Astrocyte (in vitro differentiated cells and primary cell): ENCODE results near the gene EBF4. TPM values are rescaled to one million over a fixed set of nuclear protein-coding genes. Genes with fewer than 3 reads are reported as not detected.

Source experiments
- DNase-seq: peaks from one replicate; pipeline ENCODE4 v3.0.0-alpha.2; 2010; ENCODE audit warnings: low read depth
- FAIRE-seq: peaks from 2 replicates; lab custom pipeline; 2011; peaks lifted over from hg19 to GRCh38; lab: Jason Lieb, UNC
- H2AFZ ChIP-seq: 2 replicates; pipeline ENCODE4 v1.6.0; 2012; ENCODE audit warnings: low read depth, low read length, inconsistent platforms
- H3K27ac ChIP-seq: 2 replicates; pipeline ENCODE4 v1.5.1; 2011; ENCODE audit warnings: low read depth, low read length, inconsistent platforms
- H3K27me3 ChIP-seq: 2 replicates; pipeline ENCODE4 v1.6.0; 2011; ENCODE audit warnings: low read length, inconsistent platforms; ENCODE audit not compliant: insufficient read depth
- H3K36me3 ChIP-seq: 2 replicates; pipeline ENCODE4 v1.5.1; 2011; ENCODE audit warnings: low read length, inconsistent platforms; ENCODE audit not compliant: insufficient read depth
- H3K4me1 ChIP-seq: 2 replicates; pipeline ENCODE4 v1.5.1; 2011; ENCODE audit warnings: low read length, inconsistent platforms; ENCODE audit not compliant: insufficient read depth
- H3K4me2 ChIP-seq: 2 replicates; pipeline ENCODE4 v1.6.0; 2012; ENCODE audit warnings: low read length, inconsistent platforms
- H3K4me3 ChIP-seq: 2 replicates; pipeline ENCODE4 v1.5.1; 2011; ENCODE audit warnings: low read depth, mild to moderate bottlenecking, low read length, inconsistent platforms; ENCODE audit not compliant: insufficient read depth
- H3K79me2 ChIP-seq: 2 replicates; pipeline ENCODE4 v1.6.0; 2012; ENCODE audit warnings: mild to moderate bottlenecking, low read length, inconsistent platforms; ENCODE audit not compliant: insufficient read depth
- H3K9ac ChIP-seq: 2 replicates; pipeline ENCODE4 v1.6.0; 2012; ENCODE audit warnings: mild to moderate bottlenecking, low read length, inconsistent platforms
- H3K9me3 ChIP-seq: 2 replicates; pipeline ENCODE4 v1.5.1; 2012; ENCODE audit warnings: low read depth, mild to moderate bottlenecking, low read length, inconsistent platforms; ENCODE audit not compliant: insufficient read depth
- H4K20me1 ChIP-seq: 2 replicates; pipeline ENCODE4 v1.6.0; 2012; ENCODE audit warnings: low read length, inconsistent platforms; ENCODE audit not compliant: insufficient read depth
- H3K27ac Mint-ChIP-seq: one replicate; pipeline ENCODE4 v1.8.0; 2021; ENCODE audit warnings: mild to moderate bottlenecking, mixed read lengths; ENCODE audit not compliant: unreplicated experiment
- H3K27me3 Mint-ChIP-seq: one replicate; pipeline ENCODE4 v1.8.0; 2021; ENCODE audit warnings: low read depth, mixed read lengths; ENCODE audit not compliant: unreplicated experiment
- H3K36me3 Mint-ChIP-seq: one replicate; pipeline ENCODE4 v1.8.0; 2021; ENCODE audit warnings: low read depth, mixed read lengths; ENCODE audit not compliant: unreplicated experiment
- H3K4me1 Mint-ChIP-seq: one replicate; pipeline ENCODE4 v1.8.0; 2021; ENCODE audit warnings: low read depth, mixed read lengths; ENCODE audit not compliant: unreplicated experiment
- H3K4me3 Mint-ChIP-seq: one replicate; pipeline ENCODE4 v1.8.0; 2021; ENCODE audit warnings: mild to moderate bottlenecking, moderate library complexity, mixed read lengths; ENCODE audit not compliant: unreplicated experiment
- H3K9me3 Mint-ChIP-seq: one replicate; pipeline ENCODE4 v1.8.0; 2021; ENCODE audit warnings: mild to moderate bottlenecking, mixed read lengths; ENCODE audit not compliant: unreplicated experiment
- EZH2 ChIP-seq: IDR thresholded peaks from 2 replicates; pipeline ENCODE4 v1.6.1; 2012; ENCODE audit warnings: mild to moderate bottlenecking, low read length, inconsistent platforms; ENCODE audit not compliant: insufficient read depth
- total RNA-seq: library from RNA; stranded (reverse); gene quantifications from 2 replicates; pipeline ENCODE4 v1.2.1, GENCODE V29; 2021
- TF ChIP-seq, protein P1 (sequence below): IDR thresholded peaks from 2 replicates; pipeline ENCODE4 v1.5.1; 2011; ENCODE audit warnings: low read depth, mild to moderate bottlenecking, inconsistent platforms, low read length, moderate library complexity; ENCODE audit not compliant: insufficient read depth

The EBF4 gene
- total RNA-seq, 1 donor from 2014 or later: 2.3 TPM

DNA sequence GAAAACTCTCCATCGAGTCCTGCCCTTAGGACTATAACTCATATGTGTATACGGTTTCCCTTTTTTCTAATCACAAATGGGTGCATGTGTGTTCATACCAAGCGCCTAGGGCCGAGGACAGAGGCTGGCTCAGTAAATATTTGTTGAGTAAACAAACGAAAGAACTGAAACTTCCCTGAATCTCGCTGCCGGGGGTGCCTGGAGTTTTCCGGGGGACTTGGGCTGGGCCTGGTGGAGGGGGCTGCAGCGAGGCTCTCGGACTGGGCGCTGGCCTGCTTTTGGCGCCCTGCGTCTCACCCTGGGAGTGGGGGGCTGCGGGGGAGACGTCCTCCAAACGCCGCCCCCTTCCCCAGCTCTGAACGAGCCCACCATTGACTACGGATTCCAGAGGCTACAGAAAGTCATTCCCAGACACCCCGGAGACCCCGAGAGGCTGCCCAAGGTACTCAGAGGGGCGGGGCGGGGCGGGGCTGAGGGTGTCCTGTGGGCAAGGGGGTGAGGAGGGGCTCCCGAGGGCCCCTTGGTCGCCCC lies 58.8 kb downstream of the EBF4 start:
- peaks cover 15% of the 10 kb centered on the region for H3K4me1 ChIP-seq
- Mint-ChIP-seq H3K27me3 (peaks cover 79% of the 10 kb centered on the region), H3K4me1 (peaks cover 4% of the 10 kb centered on the region), H3K27ac (no peak overlapping the region), H3K4me3 (peak overlapping the region; percentile 34), H3K36me3 (no peaks in the 10 kb centered on the region), H3K9me3 (no peaks in the 10 kb centered on the region)
- FAIRE-seq (no peak), DNase-seq (no peak)
- H4K20me1 ChIP-seq: peaks cover 3% of the 10 kb centered on the region
- no peak for TF ChIP-seq EZH2
- TF ChIP-seq, protein P1, sequence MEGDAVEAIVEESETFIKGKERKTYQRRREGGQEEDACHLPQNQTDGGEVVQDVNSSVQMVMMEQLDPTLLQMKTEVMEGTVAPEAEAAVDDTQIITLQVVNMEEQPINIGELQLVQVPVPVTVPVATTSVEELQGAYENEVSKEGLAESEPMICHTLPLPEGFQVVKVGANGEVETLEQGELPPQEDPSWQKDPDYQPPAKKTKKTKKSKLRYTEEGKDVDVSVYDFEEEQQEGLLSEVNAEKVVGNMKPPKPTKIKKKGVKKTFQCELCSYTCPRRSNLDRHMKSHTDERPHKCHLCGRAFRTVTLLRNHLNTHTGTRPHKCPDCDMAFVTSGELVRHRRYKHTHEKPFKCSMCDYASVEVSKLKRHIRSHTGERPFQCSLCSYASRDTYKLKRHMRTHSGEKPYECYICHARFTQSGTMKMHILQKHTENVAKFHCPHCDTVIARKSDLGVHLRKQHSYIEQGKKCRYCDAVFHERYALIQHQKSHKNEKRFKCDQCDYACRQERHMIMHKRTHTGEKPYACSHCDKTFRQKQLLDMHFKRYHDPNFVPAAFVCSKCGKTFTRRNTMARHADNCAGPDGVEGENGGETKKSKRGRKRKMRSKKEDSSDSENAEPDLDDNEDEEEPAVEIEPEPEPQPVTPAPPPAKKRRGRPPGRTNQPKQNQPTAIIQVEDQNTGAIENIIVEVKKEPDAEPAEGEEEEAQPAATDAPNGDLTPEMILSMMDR: no peak
- no peak overlapping the region for H3K9ac ChIP-seq
- peaks cover 68% of the 10 kb centered on the region for H3K27me3 ChIP-seq
- no peak overlapping the region for H3K4me3 ChIP-seq
- H3K9me3 ChIP-seq: no peaks in the 10 kb centered on the region
- peak overlapping the region; percentile 73 for H3K4me2 ChIP-seq
- no peaks in the 10 kb centered on the region for H3K79me2 ChIP-seq
- no peak overlapping the region for H3K27ac ChIP-seq
- no peaks in the 10 kb centered on the region for H3K36me3 ChIP-seq
- H2AFZ ChIP-seq: no peak overlapping the region

GRCh38 chr20:2751878-2752566 lies 59.4 kb downstream of the EBF4 start:
- Mint-ChIP-seq H3K36me3 (no peaks in the 10 kb centered on the region), H3K9me3 (no peaks in the 10 kb centered on the region), H3K27ac (no peak overlapping the region), H3K27me3 (peaks cover 79% of the 10 kb centered on the region), H3K4me1 (peaks cover 4% of the 10 kb centered on the region), H3K4me3 (no peak overlapping the region)
- Histone ChIP-seq H3K4me1 (peaks cover 15% of the 10 kb centered on the region), H3K79me2 (no peaks in the 10 kb centered on the region), H3K36me3 (no peaks in the 10 kb centered on the region), H4K20me1 (peaks cover 3% of the 10 kb centered on the region), H3K4me3 (no peak overlapping the region), H2AFZ (peak overlapping the region; percentile 4), H3K27me3 (peaks cover 71% of the 10 kb centered on the region), H3K9ac (no peak overlapping the region), H3K9me3 (no peaks in the 10 kb centered on the region), H3K27ac (no peak overlapping the region), H3K4me2 (peak overlapping the region; percentile 73)
- FAIRE-seq: no peak
- DNase-seq: no peak
- peak; percentile 97 for TF ChIP-seq EZH2
- TF ChIP-seq, protein P1: no peak
